ENCODE results near the gene CLASP2.

The CLASP2 gene

DNA sequence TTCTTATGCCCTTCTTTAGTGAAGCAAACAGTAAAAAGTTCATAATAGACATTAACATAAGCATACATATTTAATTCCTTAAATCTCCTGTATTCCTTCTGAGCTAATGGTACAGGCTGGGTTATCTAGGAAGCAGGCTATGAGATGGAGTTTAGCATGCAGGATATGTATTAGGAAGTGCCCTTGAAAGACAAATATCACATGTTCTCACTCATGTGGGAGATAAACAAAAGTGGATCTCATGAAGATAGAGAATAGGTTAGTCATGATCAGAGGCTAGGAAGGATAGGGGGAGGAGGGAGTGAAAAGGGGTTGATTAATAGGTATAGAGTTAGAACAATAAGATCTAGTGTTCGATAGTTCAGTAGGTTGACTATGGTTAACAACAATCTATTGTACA is 105.4 kb downstream of the CLASP2 start:
- no peaks in the 10 kb centered on the region for H3K27me3 ChIP-seq (ENCODE audit: control insufficient read depth in 1 of 2, insufficient read depth in 2 of 2, low read length in 2 of 2)
- H3K4me1 ChIP-seq (ENCODE audit: control insufficient read depth in 1 of 2, insufficient read depth in 2 of 2, low read length in 2 of 2): no peaks in the 10 kb centered on the region
- no peak overlapping the region for H3K27ac ChIP-seq (ENCODE audit: low read depth, low read length)
- H3K4me3 ChIP-seq (ENCODE audit: low read depth in 1 of 2, low read length in 2 of 2): no peak overlapping the region
- H3K36me3 ChIP-seq (ENCODE audit: control insufficient read depth in 1 of 2, insufficient read depth in 2 of 2, low read length in 2 of 2): peaks cover 0 to 6% of the 10 kb centered on the region in 2 donors
- H3K9me3 ChIP-seq (ENCODE audit: control insufficient read depth in 1 of 2, low read length in 2 of 2): no peaks in the 10 kb centered on the region
- H3K9ac ChIP-seq (ENCODE audit: low read depth in 1 of 2, low read length in 2 of 2): no peak overlapping the region

DNA sequence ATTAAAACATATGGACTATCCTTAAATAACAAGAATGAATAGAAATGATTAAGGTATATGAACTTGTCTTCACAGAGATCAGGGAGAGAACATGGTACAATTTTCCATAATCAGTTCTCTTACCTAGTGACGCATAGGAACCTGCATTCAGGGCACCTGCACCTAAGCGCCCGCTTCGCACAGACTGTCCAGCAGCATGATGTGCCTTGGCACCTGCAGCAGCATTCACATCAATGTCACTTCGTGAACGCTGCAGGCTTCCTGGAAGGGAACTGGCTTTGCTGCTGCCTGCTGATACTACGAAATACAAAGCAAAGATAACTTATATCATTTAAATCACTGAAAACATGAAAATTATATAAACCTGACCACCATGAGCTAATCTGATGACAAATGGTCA is 115.2 kb downstream of the CLASP2 start:
- H3K27ac ChIP-seq (ENCODE audit: low read depth, low read length): no peak overlapping the region

DNA sequence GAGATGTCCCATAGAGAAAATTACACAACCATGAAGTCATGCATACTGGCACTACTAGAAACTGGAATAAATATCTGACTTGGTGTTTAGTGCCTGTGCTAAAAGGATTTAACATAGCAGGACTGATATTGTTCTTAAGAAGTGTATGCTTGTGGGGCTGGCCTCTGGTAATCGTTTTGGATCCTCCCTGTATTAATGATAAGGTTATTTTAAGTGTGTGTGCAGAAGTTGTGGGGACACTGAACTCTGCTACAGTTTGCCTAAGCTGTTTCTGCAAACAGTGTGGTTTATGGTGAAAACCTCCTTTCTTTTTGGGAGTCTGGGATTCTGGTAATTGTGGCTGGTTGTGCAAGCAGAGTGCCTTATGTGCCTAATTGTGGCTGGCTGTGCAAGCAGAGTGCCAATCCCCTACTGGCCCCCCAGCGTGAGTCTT is 120.8 kb downstream of the CLASP2 start:
- Histone ChIP-seq H3K27me3 (ENCODE audit: control insufficient read depth in 1 of 2, insufficient read depth in 2 of 2, low read length in 2 of 2) (no peaks in the 10 kb centered on the region), H3K9ac (ENCODE audit: low read depth in 1 of 2, low read length in 2 of 2) (no peak overlapping the region), H3K4me1 (ENCODE audit: control insufficient read depth in 1 of 2, insufficient read depth in 2 of 2, low read length in 2 of 2) (no peaks in the 10 kb centered on the region), H3K4me3 (ENCODE audit: low read depth in 1 of 2, low read length in 2 of 2) (no peak overlapping the region), H3K27ac (ENCODE audit: low read depth, low read length) (no peak overlapping the region), H3K36me3 (ENCODE audit: control insufficient read depth in 1 of 2, insufficient read depth in 2 of 2, low read length in 2 of 2) (peaks cover 0 to 8% of the 10 kb centered on the region in 2 donors), H3K9me3 (ENCODE audit: control insufficient read depth in 1 of 2, low read length in 2 of 2) (no peaks in the 10 kb centered on the region)

More for the DNA sequence above, 115.2 kb downstream of the CLASP2 start:
- H3K36me3 ChIP-seq (ENCODE audit: control insufficient read depth in 1 of 2, insufficient read depth in 2 of 2, low read length in 2 of 2): peaks cover 14 to 38% of the 10 kb centered on the region in 2 donors
- H3K27me3 ChIP-seq (ENCODE audit: control insufficient read depth in 1 of 2, insufficient read depth in 2 of 2, low read length in 2 of 2): no peaks in the 10 kb centered on the region
- no peak overlapping the region for H3K4me3 ChIP-seq (ENCODE audit: low read depth in 1 of 2, low read length in 2 of 2)
- H3K4me1 ChIP-seq (ENCODE audit: control insufficient read depth in 1 of 2, insufficient read depth in 2 of 2, low read length in 2 of 2): no peaks in the 10 kb centered on the region
- H3K9me3 ChIP-seq (ENCODE audit: control insufficient read depth in 1 of 2, low read length in 2 of 2): no peaks in the 10 kb centered on the region
- no peak overlapping the region for H3K9ac ChIP-seq (ENCODE audit: low read depth in 1 of 2, low read length in 2 of 2)

DNA sequence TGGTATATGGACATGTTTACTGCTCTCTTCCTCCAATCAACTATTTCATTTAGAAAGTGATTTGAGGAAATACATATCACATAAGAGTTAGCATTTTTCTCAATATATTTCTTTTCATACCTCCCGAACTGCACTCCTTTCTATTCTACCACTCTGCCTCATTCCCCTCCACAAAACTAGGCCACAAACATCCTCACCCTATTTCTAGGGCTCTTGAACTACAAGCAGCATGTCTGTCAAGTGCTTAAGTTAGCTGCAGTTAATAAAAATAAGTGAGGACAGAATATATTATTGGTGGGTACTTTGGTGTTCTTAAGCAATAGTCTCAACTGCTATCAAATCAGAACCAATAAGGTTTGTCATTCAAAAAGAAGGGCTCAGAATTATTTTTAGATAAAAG is 125.1 kb downstream of the CLASP2 start:
- H3K9me3 ChIP-seq (ENCODE audit: control insufficient read depth in 1 of 2, low read length in 2 of 2): no peaks in the 10 kb centered on the region
- no peak overlapping the region for H3K9ac ChIP-seq (ENCODE audit: low read depth in 1 of 2, low read length in 2 of 2)
- no peaks in the 10 kb centered on the region for H3K27me3 ChIP-seq (ENCODE audit: control insufficient read depth in 1 of 2, insufficient read depth in 2 of 2, low read length in 2 of 2)
- H3K4me1 ChIP-seq (ENCODE audit: control insufficient read depth in 1 of 2, insufficient read depth in 2 of 2, low read length in 2 of 2): no peaks in the 10 kb centered on the region
- H3K4me3 ChIP-seq (ENCODE audit: low read depth in 1 of 2, low read length in 2 of 2): no peak overlapping the region
- H3K27ac ChIP-seq (ENCODE audit: low read depth, low read length): no peak overlapping the region
- H3K36me3 ChIP-seq (ENCODE audit: control insufficient read depth in 1 of 2, insufficient read depth in 2 of 2, low read length in 2 of 2): peaks cover 0 to 21% of the 10 kb centered on the region in 2 donors

DNA sequence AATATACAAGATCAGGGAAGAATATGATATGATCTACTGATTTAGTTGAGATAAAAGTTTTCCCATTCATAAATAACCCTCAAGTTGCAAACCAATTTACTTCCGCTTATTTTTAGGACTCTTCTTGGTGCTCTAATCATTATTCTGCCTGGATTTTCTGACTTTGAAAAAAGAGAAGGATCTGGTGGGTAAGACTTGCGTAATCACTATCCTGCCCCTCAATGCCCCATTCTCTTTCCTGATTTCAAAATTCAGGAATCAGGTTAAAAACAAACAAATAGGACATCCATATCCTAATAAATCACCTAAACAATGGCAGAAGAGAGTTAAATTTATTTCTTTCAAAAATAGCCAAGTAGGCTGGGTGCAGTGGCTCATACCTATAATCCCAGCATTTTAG is 127.5 kb downstream of the CLASP2 start:
- Histone ChIP-seq H3K27ac (ENCODE audit: low read depth, low read length) (no peak overlapping the region), H3K27me3 (ENCODE audit: control insufficient read depth in 1 of 2, insufficient read depth in 2 of 2, low read length in 2 of 2) (no peaks in the 10 kb centered on the region), H3K4me1 (ENCODE audit: control insufficient read depth in 1 of 2, insufficient read depth in 2 of 2, low read length in 2 of 2) (no peaks in the 10 kb centered on the region), H3K4me3 (ENCODE audit: low read depth in 1 of 2, low read length in 2 of 2) (no peak overlapping the region), H3K9me3 (ENCODE audit: control insufficient read depth in 1 of 2, low read length in 2 of 2) (no peaks in the 10 kb centered on the region), H3K36me3 (ENCODE audit: control insufficient read depth in 1 of 2, insufficient read depth in 2 of 2, low read length in 2 of 2) (peaks cover 0 to 21% of the 10 kb centered on the region in 2 donors), H3K9ac (ENCODE audit: low read depth in 1 of 2, low read length in 2 of 2) (no peak overlapping the region)

DNA sequence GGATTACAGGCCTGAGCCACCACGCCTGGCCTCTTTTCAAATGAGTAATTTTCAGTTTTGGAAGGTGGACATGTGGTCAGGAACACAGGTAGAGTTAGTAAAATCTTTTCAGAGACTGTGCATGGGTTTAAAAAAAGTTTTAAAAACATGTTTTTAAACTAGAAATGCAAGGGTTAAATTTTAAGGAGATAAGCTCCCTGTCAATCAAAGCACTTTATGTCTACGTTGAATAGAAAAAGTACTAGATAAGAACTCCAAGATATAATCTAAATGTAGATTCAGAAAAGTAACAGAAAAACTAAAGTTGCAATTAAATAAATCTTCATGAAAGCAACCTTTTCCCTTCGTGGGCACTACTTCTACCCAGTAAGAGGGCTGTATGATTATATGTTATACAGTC is 131.7 kb downstream of the CLASP2 start:
- H3K27me3 ChIP-seq (ENCODE audit: control insufficient read depth in 1 of 2, insufficient read depth in 2 of 2, low read length in 2 of 2): no peaks in the 10 kb centered on the region
- H3K4me1 ChIP-seq (ENCODE audit: control insufficient read depth in 1 of 2, insufficient read depth in 2 of 2, low read length in 2 of 2): no peaks in the 10 kb centered on the region
- no peak overlapping the region for H3K4me3 ChIP-seq (ENCODE audit: low read depth in 1 of 2, low read length in 2 of 2)
- H3K27ac ChIP-seq (ENCODE audit: low read depth, low read length): no peak overlapping the region
- peaks cover 8 to 25% of the 10 kb centered on the region in 2 donors for H3K36me3 ChIP-seq (ENCODE audit: control insufficient read depth in 1 of 2, insufficient read depth in 2 of 2, low read length in 2 of 2)
- no peaks in the 10 kb centered on the region for H3K9me3 ChIP-seq (ENCODE audit: control insufficient read depth in 1 of 2, low read length in 2 of 2)
- no peak overlapping the region for H3K9ac ChIP-seq (ENCODE audit: low read depth in 1 of 2, low read length in 2 of 2)

DNA sequence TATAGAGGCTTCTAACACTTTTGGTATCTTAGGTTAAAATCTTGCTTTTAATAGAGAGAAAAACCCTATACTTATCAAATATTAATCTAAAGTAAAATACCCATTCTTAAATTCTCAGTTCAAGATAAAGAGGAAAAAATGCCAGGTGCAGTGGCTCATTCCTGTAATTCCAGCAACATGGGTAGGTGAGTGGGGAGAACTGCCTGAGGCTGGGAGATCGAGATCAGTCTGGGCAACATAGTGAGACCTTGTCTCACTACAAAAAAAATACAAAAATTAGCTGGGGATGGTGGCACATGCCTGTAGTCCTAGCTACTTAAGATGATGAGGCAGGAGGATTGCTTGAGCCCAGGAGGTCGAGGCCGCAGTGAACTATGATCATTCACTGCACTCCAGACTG is 135.8 kb downstream of the CLASP2 start:
- Histone ChIP-seq H3K27ac (ENCODE audit: low read depth, low read length) (no peak overlapping the region), H3K27me3 (ENCODE audit: control insufficient read depth in 1 of 2, insufficient read depth in 2 of 2, low read length in 2 of 2) (no peaks in the 10 kb centered on the region), H3K9me3 (ENCODE audit: control insufficient read depth in 1 of 2, low read length in 2 of 2) (no peaks in the 10 kb centered on the region), H3K36me3 (ENCODE audit: control insufficient read depth in 1 of 2, insufficient read depth in 2 of 2, low read length in 2 of 2) (peaks cover 5 to 8% of the 10 kb centered on the region in 2 donors), H3K4me1 (ENCODE audit: control insufficient read depth in 1 of 2, insufficient read depth in 2 of 2, low read length in 2 of 2) (peaks cover 4% of the 10 kb centered on the region in 2 donors), H3K4me3 (ENCODE audit: low read depth in 1 of 2, low read length in 2 of 2) (no peak overlapping the region), H3K9ac (ENCODE audit: low read depth in 1 of 2, low read length in 2 of 2) (no peak overlapping the region)

DNA sequence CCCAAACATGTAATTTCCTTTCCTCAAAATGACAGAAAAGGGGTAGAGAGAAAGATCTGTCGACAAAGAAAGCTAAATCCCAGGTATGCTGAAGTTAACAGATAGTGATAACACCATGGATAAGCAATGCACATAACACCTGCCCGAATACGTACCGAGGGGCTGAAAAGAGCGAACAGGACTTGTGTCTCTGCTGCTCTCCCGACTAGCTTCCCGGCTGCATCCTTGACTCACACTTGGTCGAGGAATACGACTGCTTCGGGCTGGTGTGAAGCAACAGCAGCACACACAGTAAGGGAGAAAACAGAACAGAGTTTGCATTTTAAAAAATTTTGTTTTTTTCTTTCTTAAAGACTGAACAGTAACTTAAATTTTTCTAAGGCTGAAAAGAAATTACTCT is 136.4 kb downstream of the CLASP2 start:
- Histone ChIP-seq H3K9me3 (ENCODE audit: control insufficient read depth in 1 of 2, low read length in 2 of 2) (no peaks in the 10 kb centered on the region), H3K36me3 (ENCODE audit: control insufficient read depth in 1 of 2, insufficient read depth in 2 of 2, low read length in 2 of 2) (peaks cover 7 to 8% of the 10 kb centered on the region in 2 donors), H3K27me3 (ENCODE audit: control insufficient read depth in 1 of 2, insufficient read depth in 2 of 2, low read length in 2 of 2) (no peaks in the 10 kb centered on the region), H3K9ac (ENCODE audit: low read depth in 1 of 2, low read length in 2 of 2) (no peak overlapping the region), H3K4me1 (ENCODE audit: control insufficient read depth in 1 of 2, insufficient read depth in 2 of 2, low read length in 2 of 2) (peaks cover 4% of the 10 kb centered on the region in 2 donors), H3K27ac (ENCODE audit: low read depth, low read length) (no peak overlapping the region), H3K4me3 (ENCODE audit: low read depth in 1 of 2, low read length in 2 of 2) (no peak overlapping the region)

DNA sequence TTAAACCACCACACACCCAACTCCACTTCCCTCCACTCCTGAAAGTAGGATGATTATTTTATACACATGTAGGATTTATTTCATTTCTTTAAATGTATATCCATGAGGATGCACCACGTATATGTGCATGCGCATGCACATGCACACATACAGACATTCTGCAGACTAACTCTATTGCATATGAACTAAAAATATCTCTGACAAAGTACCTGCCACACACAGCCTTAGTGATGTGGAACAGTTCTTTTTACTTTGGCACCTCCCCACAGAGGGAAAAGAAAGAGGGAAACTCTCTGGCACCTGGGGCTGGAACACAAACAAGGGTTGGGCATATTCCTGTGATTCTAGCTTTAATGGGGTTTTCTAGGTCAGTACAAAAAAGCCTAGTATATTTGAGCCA is 138.2 kb downstream of the CLASP2 start:
- Histone ChIP-seq H3K9ac (ENCODE audit: low read depth in 1 of 2, low read length in 2 of 2) (no peak overlapping the region), H3K36me3 (ENCODE audit: control insufficient read depth in 1 of 2, insufficient read depth in 2 of 2, low read length in 2 of 2) (peaks cover 7 to 8% of the 10 kb centered on the region in 2 donors), H3K27me3 (ENCODE audit: control insufficient read depth in 1 of 2, insufficient read depth in 2 of 2, low read length in 2 of 2) (no peaks in the 10 kb centered on the region), H3K27ac (ENCODE audit: low read depth, low read length) (no peak overlapping the region), H3K9me3 (ENCODE audit: control insufficient read depth in 1 of 2, low read length in 2 of 2) (no peaks in the 10 kb centered on the region), H3K4me3 (ENCODE audit: low read depth in 1 of 2, low read length in 2 of 2) (no peak overlapping the region), H3K4me1 (ENCODE audit: control insufficient read depth in 1 of 2, insufficient read depth in 2 of 2, low read length in 2 of 2) (peaks cover 4% of the 10 kb centered on the region in 2 donors)

DNA sequence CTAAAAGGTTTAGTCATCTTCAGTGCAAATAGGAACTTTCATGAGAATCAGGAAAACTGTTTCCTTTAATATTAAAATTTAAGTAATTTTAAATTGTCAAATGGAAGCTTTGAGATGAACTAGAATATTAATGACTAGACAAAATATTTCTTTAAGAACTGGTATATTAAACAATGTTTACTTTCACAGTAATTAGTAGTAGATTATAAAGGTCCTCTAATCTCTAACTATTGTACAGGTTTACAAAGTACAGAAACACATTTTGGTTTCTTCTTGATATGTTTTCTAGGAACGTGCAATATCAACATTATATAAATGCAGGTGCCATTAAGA is 138.9 kb downstream of the CLASP2 start:
- no peaks in the 10 kb centered on the region for H3K27me3 ChIP-seq (ENCODE audit: control insufficient read depth in 1 of 2, insufficient read depth in 2 of 2, low read length in 2 of 2)
- H3K4me1 ChIP-seq (ENCODE audit: control insufficient read depth in 1 of 2, insufficient read depth in 2 of 2, low read length in 2 of 2): peaks cover 4% of the 10 kb centered on the region in 2 donors
- H3K9me3 ChIP-seq (ENCODE audit: control insufficient read depth in 1 of 2, low read length in 2 of 2): no peaks in the 10 kb centered on the region
- H3K4me3 ChIP-seq (ENCODE audit: low read depth in 1 of 2, low read length in 2 of 2): no peak overlapping the region
- peaks cover 7 to 8% of the 10 kb centered on the region in 2 donors for H3K36me3 ChIP-seq (ENCODE audit: control insufficient read depth in 1 of 2, insufficient read depth in 2 of 2, low read length in 2 of 2)
- H3K9ac ChIP-seq (ENCODE audit: low read depth in 1 of 2, low read length in 2 of 2): no peak overlapping the region
- no peak overlapping the region for H3K27ac ChIP-seq (ENCODE audit: low read depth, low read length)
